ENCODE data around the gene HNRNPA1.
"Not testable (repeated sequence)": the region's sequence is repeated elsewhere in the genome, so short reads cannot be mapped to it uniquely, and the experiment has no call there.

HNRNPA1 gene

GRCh38 chr12:54277823-54278276, 2.7 kb upstream of the HNRNPA1 start:
- no peak for DNase-seq

- DNase-seq: no peak
These were observed 1.3 kb upstream of the HNRNPA1 start for GRCh38 chr12:54279227-54279631.

GRCh38 chr12:54279632-54280467, 676 bp upstream of the HNRNPA1 start, which contains the start of gene CBX5:
Gene CBX5 (minus strand): TSS chr12:54280122. CDS start chr12:54257650, 22,472 bp downstream.
- peak; percentile 100 for DNase-seq

GRCh38 chr12:54281261-54281638, 724 bp downstream of the HNRNPA1 start:
- DNase-seq: not testable (repeated sequence)

- DNase-seq: not testable (repeated sequence)
These were observed 1.2 kb downstream of the HNRNPA1 start for GRCh38 chr12:54281694-54282093.

- no peak for DNase-seq
These were observed 2.5 kb downstream of the HNRNPA1 start for GRCh38 chr12:54282949-54283593.

GRCh38 chr12:54284070-54284780, 3.7 kb downstream of the HNRNPA1 start:
- not testable (repeated sequence) for DNase-seq

GRCh38 chr12:54285150-54286041, 4.9 kb downstream of the HNRNPA1 start:
- DNase-seq: no peak

- DNase-seq: no peak
These were observed 5.8 kb downstream of the HNRNPA1 start for GRCh38 chr12:54286042-54287030.

- no peak for DNase-seq
These were observed 7.0 kb downstream of the HNRNPA1 start for GRCh38 chr12:54287261-54288157.

- DNase-seq: no peak
These were observed 11.8 kb downstream of the HNRNPA1 start for GRCh38 chr12:54292083-54292930.

- no peak for DNase-seq
These were observed 12.4 kb downstream of the HNRNPA1 start for GRCh38 chr12:54292931-54293241.

- DNase-seq: peak; percentile 29
These were observed 13.8 kb downstream of the HNRNPA1 start for GRCh38 chr12:54294152-54294952.

GRCh38 chr12:54294953-54295566, 14.5 kb downstream of the HNRNPA1 start:
- DNase-seq: no peak

GRCh38 chr12:54296393-54297099, 16.0 kb downstream of the HNRNPA1 start:
- no peak for DNase-seq

- DNase-seq: no peak
These were observed 18.4 kb downstream of the HNRNPA1 start for GRCh38 chr12:54298904-54299303.
